Head of caudate nucleus (tissue), 42 donors: Measurements from ENCODE around the gene HIC1.

Experiments used
- DNase-seq, 42 donors: peaks; one replicate each; pipeline versions ENCODE4 v3.0.0 to v3.0.0-alpha.2; 2020 to 2021; ENCODE audit warnings: mixed read lengths in 7 of 42
- intact Hi-C: fragments of 100-400 bp; cut with DNase I; formaldehyde crosslinking; loops from one replicate; pipeline ENCODE4 v1.15.0; 2022

The HIC1 gene

GRCh38 chr17:2041561-2042389 is 13.1 kb upstream of the HIC1 start, which contains the start of gene OVCA2:
TSS of gene OVCA2 (plus strand) at chr17:2042022. CDS start at chr17:2042048, 26 bp downstream.
- intact Hi-C loops = loop anchor here (10.0 kb wide), 1 partner anchor 327 kb away; the partner anchor contains the start of gene TLCD2
- peak; percentile 86 to 98 (median 96) for DNase-seq

- intact Hi-C loops = loop anchor here (10.0 kb wide), 1 partner anchor 328 kb away; the partner anchor contains the start of gene TLCD2
- DNase-seq = peak in 8 of 42 donors; percentile 32 to 63 (median 44)
These were observed 12.5 kb upstream of the HIC1 start for GRCh38 chr17:2042390-2042847.

GRCh38 chr17:2042933-2043332 is 12.0 kb upstream of the HIC1 start:
- no peak for DNase-seq
- intact Hi-C loops = loop anchor here (10.0 kb wide), 1 partner anchor 328 kb away; the partner anchor contains the start of gene TLCD2

GRCh38 chr17:2043785-2044184 is 11.1 kb upstream of the HIC1 start:
- intact Hi-C loops = loop anchor here (10.0 kb wide), 1 partner anchor 329 kb away; the partner anchor contains the start of gene TLCD2

GRCh38 chr17:2044263-2044894 is 10.5 kb upstream of the HIC1 start:
- intact Hi-C loops = loop anchor here (10.0 kb wide), 1 partner anchor 330 kb away; the partner anchor contains the start of gene TLCD2
- no peak for DNase-seq

More at GRCh38 chr17:2043785-2044184, 11.1 kb upstream of the HIC1 start:
- no peak for DNase-seq

- intact Hi-C loops = loop anchor here (10.0 kb wide), 1 partner anchor 333 kb away; the partner anchor contains the start of gene TLCD2
- no peak for DNase-seq
These were observed 7.3 kb upstream of the HIC1 start for GRCh38 chr17:2047590-2047989.

- intact Hi-C loops = loop anchor here (10.0 kb wide), 1 partner anchor 334 kb away; the partner anchor contains the start of gene TLCD2
- no peak for DNase-seq
These were observed 6.1 kb upstream of the HIC1 start for GRCh38 chr17:2048805-2049204.

GRCh38 chr17:2049333-2050299 is 5.3 kb upstream of the HIC1 start:
- DNase-seq = peak; percentile 46 to 91 (median 82)
- intact Hi-C loops = loop anchor here (10.0 kb wide), 1 partner anchor 335 kb away; the partner anchor contains the start of gene TLCD2

- peak in 35 of 42 donors; percentile 39 to 84 (median 63) for DNase-seq
- intact Hi-C loops = no loop called here
These were observed 4.4 kb upstream of the HIC1 start for GRCh38 chr17:2050300-2051060.

GRCh38 chr17:2051061-2051932 is 3.6 kb upstream of the HIC1 start:
- intact Hi-C loops = no loop called here

GRCh38 chr17:2051933-2052559 is 2.9 kb upstream of the HIC1 start:
- intact Hi-C loops = no loop called here
- DNase-seq = no peak

More at GRCh38 chr17:2051061-2051932, 3.6 kb upstream of the HIC1 start:
- peak in 10 of 42 donors; percentile 19 to 60 (median 46) for DNase-seq

GRCh38 chr17:2053380-2054261 is 1.3 kb upstream of the HIC1 start:
- DNase-seq = peak in 41 of 42 donors; percentile 44 to 90 (median 76)
- intact Hi-C loops = loop anchor here (2.0 kb wide), 1 partner anchor 191 kb away; no protein-coding TSS in a partner anchor

GRCh38 chr17:2054262-2054511 is 716 bp upstream of the HIC1 start:
- DNase-seq = peak in 1 of 42 donors; percentile 59
- intact Hi-C loops = loop anchor here (2.0 kb wide), 1 partner anchor 191 kb away; no protein-coding TSS in a partner anchor

- intact Hi-C loops = loop anchor here (2.0 kb wide), 1 partner anchor 189 kb away; no protein-coding TSS in a partner anchor
- DNase-seq = no peak
These were observed 646 bp downstream of the HIC1 start for GRCh38 chr17:2055292-2056205.
